Left hindlimb (tissue), 1 donor: ENCODE data around the gene SLC35D2.
"Not testable (repeated sequence)": the region's sequence is repeated elsewhere in the genome, so short reads cannot be mapped to it uniquely, and the experiment has no call there.

Experiments
- DNase-seq: peaks from one replicate; pipeline ENCODE4 v3.0.0-alpha.2; 2018

The SLC35D2 gene

GRCh38 chr9:96350866-96351265 is 32.6 kb downstream of the SLC35D2 start:
- DNase-seq: no peak

GRCh38 chr9:96348261-96348660 is 35.2 kb downstream of the SLC35D2 start:
- DNase-seq: no peak

DNA sequence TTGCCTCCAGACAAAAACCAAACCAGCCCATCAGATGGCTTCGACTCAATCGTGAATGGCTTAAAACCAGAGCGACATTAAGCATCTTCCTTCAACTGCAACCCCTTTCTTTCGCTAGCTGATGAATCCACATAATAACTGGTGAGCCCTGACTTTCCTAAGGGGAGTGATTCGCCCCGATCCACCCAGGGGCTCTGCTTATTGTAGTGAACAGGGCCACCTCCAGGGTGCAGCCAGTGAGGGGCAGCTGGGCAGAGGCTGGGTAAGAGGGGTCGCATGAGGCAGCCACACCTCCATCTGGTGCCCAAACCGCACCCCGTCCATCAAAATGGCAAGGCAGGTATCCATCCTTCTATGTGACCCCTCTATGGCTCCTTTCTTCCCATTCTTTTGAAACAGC is 38.0 kb downstream of the SLC35D2 start:
- no peak for DNase-seq

GRCh38 chr9:96344458-96345180 is 38.9 kb downstream of the SLC35D2 start:
- DNase-seq: peak; percentile 80

DNA sequence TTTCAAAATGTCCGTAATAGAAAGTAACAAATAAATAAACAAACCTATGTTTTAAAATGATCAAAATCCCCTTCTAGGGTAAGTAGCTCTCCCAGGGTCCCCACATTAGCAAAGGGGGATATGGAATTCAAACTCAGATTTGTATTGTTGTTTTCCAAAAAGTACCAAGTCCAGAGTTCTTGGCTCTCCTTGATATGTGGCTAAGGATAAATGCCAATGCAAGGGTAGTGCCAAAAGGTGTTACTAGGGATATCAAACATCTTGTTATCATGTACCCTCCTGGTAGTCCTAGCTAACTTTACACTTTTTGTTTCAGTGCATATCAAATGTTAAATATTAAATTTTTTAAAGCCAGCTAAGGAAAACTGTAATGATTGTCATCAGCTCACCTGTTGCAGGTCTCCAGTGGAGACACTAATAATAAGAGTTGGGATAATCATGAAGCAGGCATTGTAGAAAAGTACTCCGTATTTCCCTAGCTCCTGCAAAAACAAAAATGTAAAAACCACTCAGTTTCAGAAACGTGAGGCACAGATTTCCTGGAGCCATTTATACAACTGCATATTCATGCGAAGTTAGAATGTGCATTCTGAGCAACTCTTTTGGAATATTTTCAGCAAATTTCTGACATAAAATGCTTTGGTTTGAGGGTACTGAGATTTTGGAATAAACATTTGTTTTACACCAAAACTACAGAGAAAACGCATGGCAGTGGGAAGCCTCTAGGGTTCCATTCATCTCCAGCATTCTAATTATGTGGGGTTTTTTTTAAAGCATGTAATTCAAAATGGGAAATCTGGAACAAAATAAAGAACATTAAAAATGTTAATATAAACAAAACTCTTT is 39.8 kb downstream of the SLC35D2 start:
- no peak for DNase-seq

GRCh38 chr9:96342571-96343245 is 40.8 kb downstream of the SLC35D2 start:
- DNase-seq: no peak

- no peak for DNase-seq
Observed at GRCh38 chr9:96340707-96341106, 42.8 kb downstream of the SLC35D2 start.

- DNase-seq: no peak
Observed at GRCh38 chr9:96338299-96338698, 45.2 kb downstream of the SLC35D2 start.

DNA sequence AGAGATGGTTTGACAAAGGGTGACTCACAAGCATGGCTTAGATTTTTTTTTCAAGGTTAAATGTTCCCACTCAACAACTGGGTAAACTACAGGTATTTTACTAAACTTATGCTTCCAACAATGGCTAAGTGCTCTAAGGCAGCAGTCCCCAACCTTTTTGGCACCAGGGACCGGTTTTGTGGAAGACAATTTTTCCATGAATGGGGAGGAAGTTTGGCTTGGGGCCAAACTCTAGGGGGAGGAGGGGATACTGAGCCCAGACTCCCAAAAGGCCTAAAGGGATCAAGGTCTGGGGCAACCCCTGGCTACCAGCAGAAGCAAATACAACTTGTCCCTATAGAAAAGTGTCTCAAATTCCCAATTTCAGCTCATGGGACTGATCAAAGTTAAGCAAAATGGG is 49.6 kb downstream of the SLC35D2 start:
- DNase-seq: no peak

- DNase-seq: no peak
Observed at GRCh38 chr9:96331236-96331947, 52.1 kb downstream of the SLC35D2 start.

- no peak for DNase-seq
Observed at GRCh38 chr9:96327694-96328352, 55.7 kb downstream of the SLC35D2 start.

GRCh38 chr9:96323169-96323568 is 60.3 kb downstream of the SLC35D2 start:
- no peak for DNase-seq

DNA sequence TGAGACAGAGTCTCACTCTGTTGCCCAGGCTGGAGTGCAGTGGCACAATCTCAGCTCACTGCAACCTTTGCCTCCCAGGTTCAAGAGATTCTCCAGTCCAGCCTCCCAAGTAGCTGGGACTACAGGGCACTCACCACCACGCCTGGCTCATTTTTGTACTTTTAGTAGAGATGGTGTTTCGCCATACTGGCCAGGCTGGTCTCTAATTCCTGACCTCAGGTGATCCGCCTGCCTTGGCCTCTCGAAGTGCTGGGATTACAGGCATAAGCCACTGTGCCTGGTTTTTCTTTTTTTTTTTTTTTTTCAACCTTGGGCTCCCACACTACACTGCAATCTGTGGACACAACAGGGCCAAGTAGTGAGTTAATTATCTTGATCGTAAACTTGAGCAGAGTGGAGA is 60.8 kb downstream of the SLC35D2 start:
- DNase-seq: not testable (repeated sequence)

DNA sequence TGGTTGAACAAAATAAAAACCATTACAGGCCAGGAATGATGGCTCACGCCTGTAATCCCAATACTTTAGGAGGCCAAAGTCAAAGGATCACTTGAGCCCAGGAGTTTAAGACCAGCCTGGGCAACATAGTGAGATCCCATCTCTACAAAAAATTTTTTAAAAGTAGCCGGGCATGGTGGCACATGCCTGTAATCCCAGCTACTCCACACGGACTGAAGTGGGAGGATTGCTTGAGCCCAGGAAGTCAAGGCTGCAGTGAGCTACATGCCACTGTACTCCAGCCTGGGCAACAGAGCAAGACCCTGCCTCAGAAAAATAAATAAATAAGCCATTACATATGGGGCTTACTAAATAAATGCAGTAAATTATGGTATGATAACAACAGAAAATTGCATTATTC is 61.3 kb downstream of the SLC35D2 start:
- not testable (repeated sequence) for DNase-seq

- no peak for DNase-seq
Observed at GRCh38 chr9:96321515-96321914, 62.0 kb downstream of the SLC35D2 start.

GRCh38 chr9:96320749-96321280 is 62.7 kb downstream of the SLC35D2 start:
- no peak for DNase-seq

DNA sequence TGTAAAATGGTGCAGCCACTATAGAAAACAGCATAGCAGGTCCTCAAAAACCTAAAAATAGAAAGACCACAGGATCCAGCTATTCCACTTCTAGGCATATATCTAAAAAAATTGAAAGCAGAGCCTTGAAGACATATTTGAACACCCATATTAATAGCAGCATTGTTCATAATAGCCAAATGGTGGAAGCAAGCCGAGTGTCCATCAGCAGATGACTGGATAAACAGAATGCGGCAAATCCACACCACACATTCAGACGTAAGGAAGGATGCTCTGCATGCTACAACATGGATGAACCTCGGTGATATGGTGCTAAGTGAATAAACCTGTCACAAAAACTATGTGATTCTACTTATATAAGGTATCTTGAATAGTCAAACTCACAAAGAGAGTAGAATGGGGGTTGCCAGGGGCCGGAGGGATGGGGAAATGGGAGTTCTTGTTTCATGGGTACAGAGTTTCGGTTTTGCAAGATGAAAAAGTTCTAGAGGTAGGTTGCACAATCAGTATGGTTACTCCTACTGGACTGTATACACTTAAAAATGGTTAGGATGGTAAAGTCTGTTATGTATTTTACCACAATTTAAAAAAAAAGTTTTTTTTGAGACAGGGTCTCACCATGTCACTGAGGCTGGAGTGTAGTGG is 64.5 kb downstream of the SLC35D2 start:
- no peak for DNase-seq

GRCh38 chr9:96317335-96317980 is 66.1 kb downstream of the SLC35D2 start:
- DNase-seq: peak; percentile 45

GRCh38 chr9:96309850-96310249 is 73.7 kb downstream of the SLC35D2 start:
- DNase-seq: no peak

DNA sequence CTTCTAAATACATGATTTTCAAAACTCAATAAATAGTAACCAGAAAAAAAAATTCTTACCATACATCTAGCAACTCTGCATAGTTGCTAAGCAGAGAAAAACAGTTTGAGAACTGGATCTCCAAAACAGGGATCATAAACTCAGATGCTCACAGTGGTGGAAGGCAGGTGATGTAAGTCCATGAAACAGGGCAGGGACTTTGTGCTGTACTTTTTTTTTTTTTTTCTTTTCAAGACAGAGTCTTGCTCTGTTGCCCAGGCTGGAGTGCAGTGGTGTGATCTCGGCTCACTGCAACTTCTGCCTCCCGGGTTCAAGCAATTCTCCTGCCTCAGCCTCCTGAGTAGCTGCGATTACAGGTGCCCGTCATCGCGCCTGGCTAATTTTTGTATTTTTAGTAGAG is 76.6 kb downstream of the SLC35D2 start:
- not testable (repeated sequence) for DNase-seq

GRCh38 chr9:96305171-96305570 is 78.3 kb downstream of the SLC35D2 start:
- DNase-seq: no peak
